K562 (cell line): ENCODE measurements around the gene PDE11A. TPM values are rescaled to one million over a fixed set of nuclear protein-coding genes. Genes with fewer than 3 reads are reported as not detected.

Experiments
- ATF1 ChIP-seq, 2 experiments: fragments of 450-650 bp in 1 of 2; IDR thresholded peaks; 2 replicates each; pipeline ENCODE4 v1.6.1; 2016; ENCODE audit warnings: missing compliant biosample characterization in 1 of 2, missing genetic modification characterization in 1 of 2
- CBX5 ChIP-seq: IDR thresholded peaks from 2 replicates; pipeline ENCODE4 v1.6.1; 2014; ENCODE audit warnings: low read depth, borderline replicate concordance
- CSDE1 ChIP-seq, 2 experiments: fragments of 450-650 bp; IDR thresholded peaks; 2 replicates each; pipeline ENCODE4 v1.6.1; 2016; ENCODE audit warnings: mild to moderate bottlenecking in 1 of 2
- CXXC5 ChIP-seq: fragments of 250-450 bp; sonication (Bioruptor Pico); IDR thresholded peaks from 2 replicates; pipeline ENCODE4 v1.8.0; 2022; ENCODE audit warnings: inconsistent platforms, mild to moderate bottlenecking, moderate library complexity
- ELF2 ChIP-seq: fragments of 250-450 bp; sonication (Bioruptor Pico); IDR thresholded peaks from 2 replicates; pipeline ENCODE4 v1.5.0; 2021; ENCODE audit warnings: mild to moderate bottlenecking
- EP300 ChIP-seq: IDR thresholded peaks from 2 replicates; pipeline ENCODE4 v1.6.1; 2012; ENCODE audit warnings: low read length, improper control_type of control experiment
- HDAC1 ChIP-seq, 2 experiments: fragments of 450-650 bp; IDR thresholded peaks; 2 replicates each; pipeline ENCODE4 v1.6.1; 2016 to 2017; ENCODE audit warnings: inconsistent platforms in 1 of 2, mild to moderate bottlenecking in 1 of 2, moderate library complexity in 1 of 2
- LARP7 ChIP-seq: fragments of 450-650 bp; IDR thresholded peaks from 2 replicates; pipeline ENCODE4 v1.6.1; 2016
- MAZ ChIP-seq, 2 experiments: fragments of 450-650 bp in 1 of 2; sonication (generic) in 1 of 2; formaldehyde crosslinking; IDR thresholded peaks in 1 of 2; conservative IDR thresholded peaks in 1 of 2; 2 replicates each; pipeline versions ENCODE4 v1.4.0 to v1.5.0; 2020; ENCODE audit warnings: mild to moderate bottlenecking in 1 of 2, missing genetic modification reagents in 1 of 2
- MCM7 ChIP-seq, 2 experiments: fragments of 450-650 bp; IDR thresholded peaks; 2 replicates each; pipeline ENCODE4 v1.6.1; 2016 to 2018
- NFE2L1 ChIP-seq: fragments of 450-650 bp; IDR thresholded peaks from 2 replicates; pipeline ENCODE4 v1.6.1; 2016; ENCODE audit warnings: missing genetic modification characterization, low read depth, mild to moderate bottlenecking, missing compliant biosample characterization, moderate library complexity, borderline replicate concordance
- NRF1 ChIP-seq, 2 experiments: fragments of 450-650 bp; IDR thresholded peaks in 1 of 2; conservative IDR thresholded peaks in 1 of 2; 2 replicates each; pipeline ENCODE4 v1.6.1; 2014; ENCODE audit warnings: mild to moderate bottlenecking in 2 of 2
- SMARCE1 ChIP-seq: fragments of 450-650 bp; IDR thresholded peaks from 2 replicates; pipeline ENCODE4 v1.7.1; 2016; ENCODE audit warnings: mild to moderate bottlenecking
- TEAD2 ChIP-seq: fragments of 450-650 bp; IDR thresholded peaks from 2 replicates; pipeline ENCODE4 v1.6.1; 2016; ENCODE audit warnings: missing genetic modification characterization, control low read depth, missing compliant biosample characterization
- ZNF12 ChIP-seq: sonication (generic); formaldehyde crosslinking; IDR thresholded peaks from 2 replicates; pipeline ENCODE4 v1.4.0; 2020; ENCODE audit warnings: mild to moderate bottlenecking, missing genetic modification reagents
- ZNF23 ChIP-seq: fragments of 250-450 bp; sonication (Bioruptor Pico); IDR thresholded peaks from 2 replicates; pipeline ENCODE4 v1.4.0; 2020; ENCODE audit warnings: mild to moderate bottlenecking
- ZNF274 ChIP-seq: IDR thresholded peaks from 2 replicates; pipeline ENCODE4 v1.6.1; 2011; ENCODE audit warnings: low read depth, mild to moderate bottlenecking, low read length, moderate library complexity, borderline replicate concordance
- ZNF347 ChIP-seq: fragments of 450-650 bp; formaldehyde crosslinking; IDR thresholded peaks from 2 replicates; pipeline ENCODE4 v1.4.0; 2020; ENCODE audit warnings: low read depth, mild to moderate bottlenecking, moderate library complexity
- ZNF41 ChIP-seq: fragments of 250-450 bp; sonication (Bioruptor Pico); conservative IDR thresholded peaks from 2 replicates; pipeline ENCODE4 v1.4.0; 2020; ENCODE audit warnings: mild to moderate bottlenecking
- polyA plus RNA-seq, 8 experiments: library from polyadenylated mRNA; depleted of rRNA in 4 of 8; stranded (reverse) in 5 of 8; unstranded in 3 of 8; fragments of >200 nt; fragmentation: Nextera tagmentation in 2 of 8; fragmentation: Illumina TruSeq in 1 of 8; extraction: Ambion mirVana in 2 of 8; extraction: Trizol in 1 of 8; gene quantifications; 2 replicates each; pipeline versions ENCODE4 v1.2.1 to v1.2.3, GENCODE V29; 2011 to 2014; ENCODE audit warnings: inconsistent platforms in 1 of 8, missing spikeins in 1 of 8
- total RNA-seq, 7 experiments: library from RNA; depleted of rRNA in 6 of 7; stranded (reverse); fragments of >200 nt in 6 of 7; fragmentation: Illumina TruSeq in 2 of 7; extraction: Trizol in 2 of 7; gene quantifications; 2 replicates each; pipeline versions ENCODE4 v1.2.1 to v1.2.3, GENCODE V29; 2011 to 2021; ENCODE audit warnings: low replicate concordance in 1 of 7
- TF ChIP-seq, protein P1 (sequence below): sonication (generic); formaldehyde crosslinking; IDR thresholded peaks from 2 replicates; pipeline ENCODE4 v1.8.0; 2022; ENCODE audit warnings: mild to moderate bottlenecking, missing genetic modification reagents
- TF ChIP-seq, protein P2 (sequence below), 2 experiments: IDR thresholded peaks in 1 of 2; conservative IDR thresholded peaks in 1 of 2; 2 replicates each; pipeline ENCODE4 v1.6.1; 2016; ENCODE audit warnings: low read depth in 2 of 2, mild to moderate bottlenecking in 1 of 2, missing compliant biosample characterization in 1 of 2, missing genetic modification characterization in 1 of 2, moderate library complexity in 1 of 2
- TF ChIP-seq, protein P3 (sequence below): sonication (generic); formaldehyde crosslinking; IDR thresholded peaks from 2 replicates; pipeline ENCODE4 v1.8.0; 2022; ENCODE audit warnings: mild to moderate bottlenecking, missing genetic modification reagents
- TF ChIP-seq, protein P4 (sequence below): fragments of 200-800 bp; sonication (Bioruptor generic); IDR thresholded peaks from 2 replicates; pipeline ENCODE4 v1.6.1; 2017; ENCODE audit warnings: missing genetic modification characterization, missing compliant biosample characterization

The PDE11A gene
- total and polyA plus RNA-seq, 9 of the 15 experiments (the other 6 are each of a cell fraction or from before 2014, with no cell fraction given) = 3.2 to 22.1 (median 5.7) TPM

DNA sequence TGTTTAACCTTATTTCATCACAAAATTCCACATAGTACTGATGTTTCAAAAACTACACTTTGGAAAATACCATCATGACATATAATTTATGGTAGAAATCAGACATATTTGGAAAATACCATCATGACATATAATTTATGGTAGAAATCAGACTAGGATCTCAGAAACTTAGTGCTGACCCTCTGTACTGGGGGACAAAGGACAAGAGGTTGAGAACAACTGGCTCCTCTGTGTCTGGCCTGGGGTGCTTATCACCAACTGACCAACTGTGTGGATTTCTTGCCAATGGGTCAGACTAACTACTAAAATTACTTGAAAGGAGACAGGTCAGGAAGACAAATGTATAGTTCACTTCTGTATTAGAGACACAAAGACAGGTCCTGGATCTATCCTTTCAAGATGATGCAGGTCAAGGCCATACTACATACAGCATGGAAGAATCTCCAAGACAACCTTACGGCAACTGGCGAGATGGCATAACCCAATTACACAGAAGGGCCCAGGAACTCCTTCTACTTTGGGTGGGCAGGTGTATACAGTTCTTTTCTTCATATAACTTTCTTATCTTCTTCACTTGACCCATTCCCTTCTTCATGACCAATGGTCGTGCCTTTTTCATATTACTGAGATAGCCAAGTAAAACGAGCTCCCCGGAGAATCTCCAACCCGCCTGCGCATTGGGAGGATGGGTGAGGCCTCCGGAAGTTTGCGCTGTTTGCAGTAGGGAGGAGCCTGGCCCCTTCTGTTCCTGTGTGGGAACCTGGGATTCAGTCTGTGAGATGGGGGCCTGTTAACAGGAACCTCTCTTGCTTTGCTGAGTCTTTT is 389.5 kb downstream of the PDE11A start (continued):
- TF ChIP-seq ZNF274 (no peak), ZNF12 (CRISPR knock-in tag) (no peak), CXXC5 (peak; percentile 60), MAZ (CRISPR knock-in tag; conservative IDR thresholded peaks at IDR 0.05 in 1 of 2, IDR thresholded peaks at IDR 0.05 in 1 of 2) (no peak; a peak in 1 of 4 replicates), CSDE1 (IDR thresholded peaks at IDR 0.05) (peak in 1 of 2 experiments; percentile 30; a peak in 1 of 4 replicates), EP300 (peak; percentile 85), ZNF347 (CRISPR knock-in tag) (no peak), LARP7 (no peak), ZNF23 (CRISPR knock-in tag) (no peak), CBX5 (no peak), ZNF41 (CRISPR knock-in tag) (no peak), MCM7 (IDR thresholded peaks at IDR 0.05) (no peak), ELF2 (CRISPR knock-in tag) (no peak), HDAC1 (IDR thresholded peaks at IDR 0.05) (no peak), TEAD2 (tag) (0 out of 2 replicates have a peak, but pooled peaks have one; percentile 2), SMARCE1 (no peak), NRF1 (conservative IDR thresholded peaks at IDR 0.05 in 1 of 2, IDR thresholded peaks at IDR 0.05 in 1 of 2) (peak; percentile 84 to 87), ATF1 (CRISPR knock-in tag; IDR thresholded peaks at IDR 0.05) (no peak), ATF1 (tag; IDR thresholded peaks at IDR 0.05) (no peak), NFE2L1 (tag) (no peak)
- TF ChIP-seq, protein P1, sequence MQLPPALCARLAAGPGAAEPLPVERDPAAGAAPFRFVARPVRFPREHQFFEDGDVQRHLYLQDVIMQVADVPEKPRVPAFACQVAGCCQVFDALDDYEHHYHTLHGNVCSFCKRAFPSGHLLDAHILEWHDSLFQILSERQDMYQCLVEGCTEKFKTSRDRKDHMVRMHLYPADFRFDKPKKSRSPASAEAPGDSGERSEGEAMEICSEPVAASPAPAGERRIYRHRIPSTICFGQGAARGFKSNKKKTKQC = no peak
- TF ChIP-seq, protein P2, sequence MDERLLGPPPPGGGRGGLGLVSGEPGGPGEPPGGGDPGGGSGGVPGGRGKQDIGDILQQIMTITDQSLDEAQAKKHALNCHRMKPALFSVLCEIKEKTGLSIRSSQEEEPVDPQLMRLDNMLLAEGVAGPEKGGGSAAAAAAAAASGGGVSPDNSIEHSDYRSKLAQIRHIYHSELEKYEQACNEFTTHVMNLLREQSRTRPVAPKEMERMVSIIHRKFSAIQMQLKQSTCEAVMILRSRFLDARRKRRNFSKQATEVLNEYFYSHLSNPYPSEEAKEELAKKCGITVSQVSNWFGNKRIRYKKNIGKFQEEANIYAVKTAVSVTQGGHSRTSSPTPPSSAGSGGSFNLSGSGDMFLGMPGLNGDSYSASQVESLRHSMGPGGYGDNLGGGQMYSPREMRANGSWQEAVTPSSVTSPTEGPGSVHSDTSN (CRISPR knock-in tag; IDR thresholded peaks at IDR 0.05; ENCODE audit: low read depth) = no peak
- TF ChIP-seq, protein P2 (tag; conservative IDR thresholded peaks at IDR 0.05; ENCODE audit: low read depth) = peak; percentile 89
- TF ChIP-seq, protein P3, sequence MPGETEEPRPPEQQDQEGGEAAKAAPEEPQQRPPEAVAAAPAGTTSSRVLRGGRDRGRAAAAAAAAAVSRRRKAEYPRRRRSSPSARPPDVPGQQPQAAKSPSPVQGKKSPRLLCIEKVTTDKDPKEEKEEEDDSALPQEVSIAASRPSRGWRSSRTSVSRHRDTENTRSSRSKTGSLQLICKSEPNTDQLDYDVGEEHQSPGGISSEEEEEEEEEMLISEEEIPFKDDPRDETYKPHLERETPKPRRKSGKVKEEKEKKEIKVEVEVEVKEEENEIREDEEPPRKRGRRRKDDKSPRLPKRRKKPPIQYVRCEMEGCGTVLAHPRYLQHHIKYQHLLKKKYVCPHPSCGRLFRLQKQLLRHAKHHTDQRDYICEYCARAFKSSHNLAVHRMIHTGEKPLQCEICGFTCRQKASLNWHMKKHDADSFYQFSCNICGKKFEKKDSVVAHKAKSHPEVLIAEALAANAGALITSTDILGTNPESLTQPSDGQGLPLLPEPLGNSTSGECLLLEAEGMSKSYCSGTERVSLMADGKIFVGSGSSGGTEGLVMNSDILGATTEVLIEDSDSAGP (CRISPR knock-in tag) = no peak
- TF ChIP-seq, protein P4, sequence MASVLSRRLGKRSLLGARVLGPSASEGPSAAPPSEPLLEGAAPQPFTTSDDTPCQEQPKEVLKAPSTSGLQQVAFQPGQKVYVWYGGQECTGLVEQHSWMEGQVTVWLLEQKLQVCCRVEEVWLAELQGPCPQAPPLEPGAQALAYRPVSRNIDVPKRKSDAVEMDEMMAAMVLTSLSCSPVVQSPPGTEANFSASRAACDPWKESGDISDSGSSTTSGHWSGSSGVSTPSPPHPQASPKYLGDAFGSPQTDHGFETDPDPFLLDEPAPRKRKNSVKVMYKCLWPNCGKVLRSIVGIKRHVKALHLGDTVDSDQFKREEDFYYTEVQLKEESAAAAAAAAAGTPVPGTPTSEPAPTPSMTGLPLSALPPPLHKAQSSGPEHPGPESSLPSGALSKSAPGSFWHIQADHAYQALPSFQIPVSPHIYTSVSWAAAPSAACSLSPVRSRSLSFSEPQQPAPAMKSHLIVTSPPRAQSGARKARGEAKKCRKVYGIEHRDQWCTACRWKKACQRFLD = no peak
